ENCODE measurements around the gene PGLYRP2.

DNA sequence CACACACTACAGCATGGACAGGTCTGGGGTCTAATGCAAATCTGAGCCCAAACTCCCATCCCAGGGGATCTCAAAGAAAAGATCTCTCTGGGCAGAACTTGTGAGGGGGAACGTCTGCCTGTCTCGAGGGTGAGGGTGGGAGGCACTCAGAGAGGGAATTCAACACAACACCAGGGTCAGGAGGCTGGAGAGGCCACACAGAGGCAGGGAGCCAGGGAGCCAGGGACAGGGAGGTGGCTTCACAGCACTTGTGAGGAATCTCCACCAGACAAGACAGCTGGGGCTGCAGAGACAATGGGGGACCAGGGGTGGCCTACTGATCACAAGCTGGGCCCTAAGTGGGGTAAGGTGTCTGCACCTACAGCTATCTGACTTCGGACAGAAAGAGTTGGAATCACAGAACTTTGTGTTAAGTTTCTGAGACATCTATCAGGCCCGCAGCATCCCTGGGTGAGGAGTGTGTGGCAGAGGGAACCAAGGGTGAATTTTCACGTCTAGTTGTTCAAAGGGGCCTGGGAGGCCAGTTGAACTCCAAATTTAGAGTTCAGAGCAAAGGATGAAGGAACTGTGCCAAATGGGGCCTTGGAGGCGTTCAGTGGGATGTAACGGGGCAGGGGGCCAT is 47.8 kb downstream of the PGLYRP2 start:
- TF ChIP-seq, protein P1, sequence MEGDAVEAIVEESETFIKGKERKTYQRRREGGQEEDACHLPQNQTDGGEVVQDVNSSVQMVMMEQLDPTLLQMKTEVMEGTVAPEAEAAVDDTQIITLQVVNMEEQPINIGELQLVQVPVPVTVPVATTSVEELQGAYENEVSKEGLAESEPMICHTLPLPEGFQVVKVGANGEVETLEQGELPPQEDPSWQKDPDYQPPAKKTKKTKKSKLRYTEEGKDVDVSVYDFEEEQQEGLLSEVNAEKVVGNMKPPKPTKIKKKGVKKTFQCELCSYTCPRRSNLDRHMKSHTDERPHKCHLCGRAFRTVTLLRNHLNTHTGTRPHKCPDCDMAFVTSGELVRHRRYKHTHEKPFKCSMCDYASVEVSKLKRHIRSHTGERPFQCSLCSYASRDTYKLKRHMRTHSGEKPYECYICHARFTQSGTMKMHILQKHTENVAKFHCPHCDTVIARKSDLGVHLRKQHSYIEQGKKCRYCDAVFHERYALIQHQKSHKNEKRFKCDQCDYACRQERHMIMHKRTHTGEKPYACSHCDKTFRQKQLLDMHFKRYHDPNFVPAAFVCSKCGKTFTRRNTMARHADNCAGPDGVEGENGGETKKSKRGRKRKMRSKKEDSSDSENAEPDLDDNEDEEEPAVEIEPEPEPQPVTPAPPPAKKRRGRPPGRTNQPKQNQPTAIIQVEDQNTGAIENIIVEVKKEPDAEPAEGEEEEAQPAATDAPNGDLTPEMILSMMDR (conservative IDR thresholded peaks at IDR 0.05; ENCODE audit: low read depth, low read length), result no peak
- TF ChIP-seq EZH2 (IDR thresholded peaks at IDR 0.05; ENCODE audit: low read length, unreplicated experiment), result no peak
- no peak for TF ChIP-seq EZH2phosphoT487 (IDR thresholded peaks at IDR 0.05; ENCODE audit: borderline replicate concordance, low read length)

Data from PC-3 (cell line).